Subcutaneous abdominal adipose tissue (tissue), 5 donors: ENCODE results near the gene MBD2.
A peak's percentile ranks its signal among the peaks of the same experiment; 100 is the strongest.

Source experiments
- H3K27ac ChIP-seq: one replicate; pipeline ENCODE4 v1.7.0; 2013; ENCODE audit warnings: low read depth, mild to moderate bottlenecking, inconsistent platforms, low read length, moderate library complexity
- H3K27me3 ChIP-seq, 5 donors: one replicate each; pipeline ENCODE4 v1.7.0; 2013; ENCODE audit warnings: low read length in 5 of 5, inconsistent platforms in 1 of 5; ENCODE audit not compliant: control insufficient read depth in 5 of 5, insufficient read depth in 4 of 5
- H3K36me3 ChIP-seq, 5 donors: one replicate each; pipeline ENCODE4 v1.7.0; 2013; ENCODE audit warnings: low read length in 5 of 5; ENCODE audit not compliant: control insufficient read depth in 5 of 5, insufficient read depth in 5 of 5
- H3K4me1 ChIP-seq, 5 donors: one replicate each; pipeline ENCODE4 v1.7.0; 2013; ENCODE audit warnings: low read length in 5 of 5, mild to moderate bottlenecking in 3 of 5, moderate library complexity in 1 of 5; ENCODE audit not compliant: control insufficient read depth in 5 of 5, insufficient read depth in 5 of 5
- H3K4me3 ChIP-seq, 5 donors: one replicate each; pipeline ENCODE4 v1.7.0; 2013; ENCODE audit warnings: low read length in 5 of 5, low read depth in 1 of 5
- H3K9ac ChIP-seq, 5 donors: one replicate each; pipeline ENCODE4 v1.7.0; 2013; ENCODE audit warnings: low read length in 5 of 5, mild to moderate bottlenecking in 4 of 5, moderate library complexity in 3 of 5
- H3K9me3 ChIP-seq, 5 donors: one replicate each; pipeline ENCODE4 v1.7.0; 2013; ENCODE audit warnings: low read length in 5 of 5; ENCODE audit not compliant: control insufficient read depth in 5 of 5
- donor health status: healthy.
- donor health status: healthy.
- donor health status: healthy.
- donor health status: healthy.
- donor health status: healthy.

The MBD2 gene

DNA sequence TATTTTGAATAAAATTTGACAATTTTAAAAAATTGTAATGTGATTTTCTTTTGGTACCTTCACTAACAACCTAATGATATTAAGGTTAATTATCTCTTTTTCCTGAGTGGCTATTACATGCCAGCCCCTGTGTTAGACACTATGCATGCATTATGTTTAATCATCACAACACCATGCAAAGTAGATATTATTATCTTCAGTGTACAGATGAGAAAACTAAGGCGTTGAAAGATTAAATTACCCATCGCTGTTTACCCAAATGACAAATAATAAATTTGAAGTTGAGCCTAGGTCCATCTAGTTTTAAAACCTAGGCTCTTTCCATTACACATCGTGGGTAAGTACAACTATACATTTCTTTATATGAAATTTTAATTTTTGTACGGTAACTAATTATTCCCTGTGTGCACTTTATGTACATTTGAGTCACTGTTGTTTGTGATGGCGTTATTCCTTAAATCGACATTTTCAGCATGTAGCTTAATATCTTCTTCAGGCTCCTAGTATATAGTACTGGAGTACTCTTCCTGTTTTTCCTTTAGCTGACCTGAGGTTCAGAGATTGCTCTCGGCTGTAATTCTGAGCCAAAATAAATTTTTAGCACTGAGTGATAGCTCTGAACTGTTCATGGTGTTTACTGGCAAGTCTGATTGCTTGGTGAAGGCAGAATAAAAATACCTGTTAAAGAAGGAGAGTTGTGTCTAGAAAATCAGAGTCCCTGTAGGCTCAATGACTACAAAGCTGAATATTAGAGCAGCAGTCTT, 13.9 kb upstream of the MBD2 start:
- Histone ChIP-seq H3K27ac (peak overlapping the region; percentile 82), H3K9ac (peak overlapping the region in 1 of 5 donors; percentile 6), H3K4me1 (peaks cover 2 to 52% (median 40%) of the 10 kb centered on the region in 5 donors), H3K9me3 (no peaks in the 10 kb centered on the region), H3K27me3 (no peaks in the 10 kb centered on the region), H3K4me3 (no peak overlapping the region), H3K36me3 (no peaks in the 10 kb centered on the region)

DNA sequence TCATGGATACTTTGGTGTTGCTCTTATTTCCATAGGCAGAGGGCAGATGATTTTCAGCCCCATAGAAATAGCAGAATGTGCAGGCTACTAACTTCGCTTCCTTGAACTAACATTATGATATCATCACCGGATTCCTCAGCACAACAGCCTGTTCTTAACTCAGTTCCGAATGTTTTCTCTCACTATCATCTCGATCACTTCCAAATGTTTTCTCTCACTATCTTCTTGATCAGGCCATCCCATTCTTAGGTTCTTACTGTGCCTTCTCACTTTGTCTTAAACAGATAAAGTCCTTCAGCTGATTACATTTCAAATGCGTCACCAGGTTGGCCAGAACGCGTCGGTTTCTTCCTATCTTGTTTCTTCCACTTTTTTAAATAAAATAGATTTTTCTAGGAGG, 11.4 kb upstream of the MBD2 start:
- Histone ChIP-seq H3K27ac (no peak overlapping the region), H3K4me3 (no peak overlapping the region), H3K9ac (no peak overlapping the region), H3K9me3 (no peaks in the 10 kb centered on the region), H3K36me3 (no peaks in the 10 kb centered on the region), H3K4me1 (peaks cover 2 to 33% (median 23%) of the 10 kb centered on the region in 5 donors), H3K27me3 (no peaks in the 10 kb centered on the region)

DNA sequence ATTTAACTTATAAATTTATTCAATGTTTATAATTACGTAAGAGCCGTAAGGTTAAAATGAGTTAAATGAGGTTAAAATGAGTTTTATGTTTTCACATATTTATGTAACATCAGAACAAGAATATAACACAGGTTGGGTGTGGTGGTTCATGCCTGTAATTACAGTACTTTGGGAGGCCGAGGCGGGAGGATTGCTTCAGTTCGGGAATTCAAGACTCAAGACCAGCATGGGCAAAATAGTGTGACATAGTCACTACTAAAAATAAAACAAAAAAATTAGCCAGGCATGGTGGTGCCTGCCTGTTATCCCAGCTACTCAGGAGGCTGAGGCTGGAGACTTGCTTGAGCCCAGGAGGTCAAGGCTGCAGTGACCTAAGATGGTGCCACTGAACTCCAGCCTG, 9.3 kb upstream of the MBD2 start:
- Histone ChIP-seq H3K4me3 (no peak overlapping the region), H3K4me1 (peaks cover 0 to 13% (median 8%) of the 10 kb centered on the region in 5 donors), H3K9me3 (no peaks in the 10 kb centered on the region), H3K36me3 (no peaks in the 10 kb centered on the region), H3K9ac (no peak overlapping the region), H3K27me3 (no peaks in the 10 kb centered on the region), H3K27ac (no peak overlapping the region)

DNA sequence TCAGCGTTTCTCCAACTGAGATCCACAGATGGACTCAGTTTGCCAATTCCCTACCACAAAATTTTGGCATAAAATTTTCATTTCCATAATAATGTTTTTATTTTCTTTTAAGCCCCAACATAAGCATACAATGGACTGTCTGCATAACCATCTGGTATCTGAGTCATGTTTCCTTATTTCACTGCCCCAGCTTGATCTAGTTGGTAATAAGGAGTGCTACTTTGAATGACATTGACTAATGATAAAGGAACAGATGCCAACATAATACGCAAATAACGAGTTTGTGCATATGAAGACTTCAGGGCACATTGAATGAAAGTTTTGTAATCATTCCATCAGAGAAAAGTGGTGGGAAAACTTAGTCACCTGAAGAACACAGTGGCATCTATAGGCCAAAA, 8.8 kb upstream of the MBD2 start:
- Histone ChIP-seq H3K4me1 (peaks cover 0 to 9% (median 4%) of the 10 kb centered on the region in 5 donors), H3K9ac (no peak overlapping the region), H3K9me3 (no peaks in the 10 kb centered on the region), H3K4me3 (no peak overlapping the region), H3K27ac (no peak overlapping the region), H3K36me3 (no peaks in the 10 kb centered on the region), H3K27me3 (no peaks in the 10 kb centered on the region)

DNA sequence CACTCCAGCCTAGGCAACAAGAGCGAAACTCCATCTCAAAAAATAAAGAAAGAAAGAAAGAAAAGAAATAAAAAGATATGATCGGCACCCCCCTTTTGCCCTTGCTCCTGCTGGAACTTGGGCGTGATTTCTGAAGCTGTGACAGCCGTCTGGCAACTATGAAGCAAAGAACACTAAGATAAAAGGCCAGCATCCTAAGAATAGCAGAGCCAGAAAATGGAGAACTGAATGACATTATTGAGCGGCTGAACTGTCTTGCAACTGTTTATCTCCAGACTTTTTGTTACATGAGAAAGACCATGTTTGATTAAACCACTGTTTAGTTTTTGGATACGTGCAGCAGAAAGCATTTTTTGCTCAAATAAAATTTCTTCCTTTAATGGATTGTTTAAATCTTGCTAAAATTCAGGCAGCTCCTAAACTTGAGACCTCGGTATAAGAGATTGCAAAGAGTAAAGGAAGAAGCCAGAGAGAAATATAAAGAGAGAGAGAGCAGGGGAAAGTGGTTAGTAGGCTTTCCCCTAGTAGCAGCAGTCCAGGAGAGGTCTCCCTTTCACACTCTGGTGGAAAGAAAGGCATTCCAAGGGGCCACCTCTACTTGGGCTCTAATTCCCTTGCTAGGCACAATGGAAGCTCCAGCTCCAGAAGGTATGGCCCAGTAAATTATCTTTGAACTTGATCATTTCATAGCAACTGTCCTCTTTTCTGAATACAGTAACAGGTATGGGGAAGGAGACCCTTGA, 8.2 kb upstream of the MBD2 start:
- H3K9ac ChIP-seq: no peak overlapping the region
- no peak overlapping the region for H3K27ac ChIP-seq
- peaks cover 0 to 9% (median 4%) of the 10 kb centered on the region in 5 donors for H3K4me1 ChIP-seq
- no peaks in the 10 kb centered on the region for H3K36me3 ChIP-seq
- H3K9me3 ChIP-seq: no peaks in the 10 kb centered on the region
- H3K4me3 ChIP-seq: no peak overlapping the region
- H3K27me3 ChIP-seq: no peaks in the 10 kb centered on the region

DNA sequence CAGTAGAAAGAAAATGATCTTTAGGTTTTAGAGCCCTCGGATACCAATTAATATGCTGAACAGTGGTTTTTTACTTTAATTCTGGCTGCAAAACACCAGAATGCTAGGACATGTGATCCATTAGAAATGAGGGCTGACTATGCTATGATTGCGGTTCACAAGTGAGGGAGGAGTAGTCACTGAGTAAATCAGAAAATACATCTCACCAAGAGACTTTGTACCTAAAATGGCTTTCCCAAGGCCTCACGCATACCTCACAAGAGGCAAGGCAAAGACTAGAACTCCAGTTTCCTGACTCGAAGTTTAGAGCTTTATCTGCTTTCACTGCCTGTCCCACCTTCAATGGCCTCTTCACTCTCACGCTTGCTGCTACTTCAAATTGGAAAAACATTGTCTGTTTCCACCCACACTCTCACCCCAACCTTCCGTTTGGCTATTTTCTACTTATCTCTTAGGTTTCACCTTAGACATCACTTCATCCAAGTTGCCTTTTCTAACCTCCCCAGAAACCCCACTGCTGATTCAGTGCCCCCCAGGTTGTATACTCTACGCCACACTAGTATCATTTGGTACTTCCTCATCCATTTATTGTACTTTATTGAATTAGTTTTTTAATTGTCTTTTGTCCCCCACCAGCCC, 5.1 kb upstream of the MBD2 start:
- Histone ChIP-seq H3K36me3 (no peaks in the 10 kb centered on the region), H3K9me3 (no peaks in the 10 kb centered on the region), H3K4me3 (no peak overlapping the region), H3K9ac (no peak overlapping the region), H3K27ac (no peak overlapping the region), H3K4me1 (peaks cover 0 to 7% (median 4%) of the 10 kb centered on the region in 5 donors), H3K27me3 (no peaks in the 10 kb centered on the region)

DNA sequence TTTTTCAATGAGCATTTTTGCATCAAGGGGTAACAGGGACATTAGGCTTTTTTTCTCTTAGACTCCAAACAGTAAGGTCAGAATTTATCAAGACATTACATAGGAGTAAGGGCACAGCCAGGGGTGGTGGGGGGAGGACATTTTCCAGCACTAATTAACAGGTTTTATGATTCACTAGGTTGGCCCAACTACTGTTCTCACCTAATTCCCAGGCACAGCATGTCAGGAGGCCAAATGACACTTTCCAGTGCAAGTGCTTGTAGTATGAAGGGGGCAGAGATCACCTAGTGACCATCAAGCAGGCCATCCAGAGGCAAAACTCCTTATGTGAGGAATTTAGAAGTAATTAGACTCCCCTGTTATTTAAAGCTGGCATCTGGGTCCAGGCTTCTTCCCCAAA, 3.9 kb upstream of the MBD2 start:
- Histone ChIP-seq H3K27ac (no peak overlapping the region), H3K4me3 (no peak overlapping the region), H3K27me3 (no peaks in the 10 kb centered on the region), H3K36me3 (no peaks in the 10 kb centered on the region), H3K9ac (no peak overlapping the region), H3K4me1 (peaks cover 0 to 8% (median 7%) of the 10 kb centered on the region in 5 donors), H3K9me3 (no peaks in the 10 kb centered on the region)

DNA sequence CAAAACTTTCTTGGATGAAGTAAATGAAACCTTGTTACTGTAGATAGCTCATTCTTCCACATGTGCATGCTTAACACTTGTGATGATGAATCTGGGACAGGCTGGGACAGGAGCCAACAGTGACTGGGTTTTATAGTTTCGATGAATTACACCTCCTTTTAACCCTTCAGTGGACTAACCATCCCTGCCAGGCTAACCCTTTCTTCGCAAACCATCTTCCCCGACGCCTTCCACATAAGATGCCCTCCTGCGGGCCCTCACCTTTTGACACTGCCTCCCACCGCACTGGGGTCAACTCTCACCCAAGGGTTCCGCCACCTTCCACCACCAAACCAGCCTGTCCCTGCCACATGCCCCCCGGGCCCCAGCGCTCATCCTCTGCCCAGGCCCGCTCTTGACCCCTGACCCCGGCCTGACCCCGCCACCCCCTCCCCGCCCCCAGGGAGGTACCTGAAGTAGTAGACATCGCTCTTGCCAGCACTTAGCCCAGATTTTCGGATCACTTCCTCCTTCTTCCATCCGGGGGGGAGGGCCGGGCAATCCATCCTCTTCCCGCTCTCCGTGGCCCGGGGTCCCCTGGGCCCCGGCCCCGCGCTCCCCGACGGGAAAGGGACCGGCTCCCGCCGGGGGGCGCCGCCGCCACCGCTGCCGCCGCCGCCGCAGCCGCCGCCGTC, 764 bp downstream of the MBD2 start:
- peak overlapping the region; percentile 66 to 73 (median 69) for H3K4me3 ChIP-seq
- H3K9me3 ChIP-seq: no peaks in the 10 kb centered on the region
- peak overlapping the region in 4 of 5 donors; percentile 50 to 75 (median 60) for H3K9ac ChIP-seq
- no peaks in the 10 kb centered on the region for H3K36me3 ChIP-seq
- H3K4me1 ChIP-seq: peaks cover 5 to 41% (median 36%) of the 10 kb centered on the region in 5 donors
- H3K27me3 ChIP-seq: no peaks in the 10 kb centered on the region
- H3K27ac ChIP-seq: peak overlapping the region; percentile 88

DNA sequence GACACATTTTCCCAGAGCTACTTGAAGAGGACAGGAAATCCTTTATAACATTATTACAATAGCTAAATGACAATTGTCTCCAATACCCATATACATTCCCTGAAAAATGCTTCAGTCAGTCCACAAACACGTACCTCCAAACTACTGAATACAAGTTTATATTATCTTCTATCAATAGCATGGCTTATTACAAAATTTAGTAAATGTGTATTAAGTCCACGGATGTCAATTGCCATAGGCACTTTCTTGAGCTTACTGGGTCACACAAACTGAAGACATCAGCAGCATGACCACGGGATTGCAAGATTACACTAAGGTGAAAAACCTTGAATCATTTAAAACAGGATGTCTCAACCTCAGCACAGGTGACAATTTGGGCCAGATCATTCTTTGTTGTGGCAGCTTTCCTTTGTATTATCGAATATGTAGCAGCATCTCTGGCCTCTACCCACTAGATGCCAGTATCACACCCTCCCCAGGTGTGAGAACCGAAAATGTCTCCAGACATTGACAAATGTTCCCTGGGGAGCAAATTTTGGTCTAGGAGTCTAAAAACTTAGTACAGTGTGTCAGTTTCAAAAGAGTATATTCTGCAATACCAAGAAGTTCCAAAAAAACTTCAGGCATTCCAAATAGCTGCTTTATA, 1.4 kb downstream of the MBD2 start:
- H3K36me3 ChIP-seq: no peaks in the 10 kb centered on the region
- peak overlapping the region; percentile 48 to 75 (median 57) for H3K9ac ChIP-seq
- H3K27ac ChIP-seq: peak overlapping the region; percentile 88
- peaks cover 5 to 46% (median 40%) of the 10 kb centered on the region in 5 donors for H3K4me1 ChIP-seq
- peak overlapping the region; percentile 66 to 73 (median 69) for H3K4me3 ChIP-seq
- no peaks in the 10 kb centered on the region for H3K9me3 ChIP-seq
- H3K27me3 ChIP-seq: no peaks in the 10 kb centered on the region
